Gastrocnemius medialis (tissue), 4 donors: Measurements from ENCODE around the gene PABPC3.

Experiments used
- CTCF ChIP-seq, 5 experiments: fragments of 450-650 bp in 3 of 5; fragments of 200-600 bp in 2 of 5; sonication (generic) in 2 of 5; IDR thresholded peaks in 4 of 5; conservative IDR thresholded peaks in 1 of 5; 1 replicate in 4 of 5; 2 replicates in 1 of 5; pipeline ENCODE4 v1.5.1; 2016 to 2019; ENCODE audit warnings: antibody characterized with exemption in 5 of 5, mild to moderate bottlenecking in 3 of 5, moderate library complexity in 3 of 5
- POLR2A ChIP-seq, 2 donors: fragments of 450-650 bp; IDR thresholded peaks; one replicate each; pipeline ENCODE4 v1.6.1; 2017; ENCODE audit warnings: antibody characterized with exemption in 2 of 2, mild to moderate bottlenecking in 2 of 2, moderate library complexity in 2 of 2

- no peak for TF ChIP-seq POLR2A (IDR thresholded peaks at IDR 0.05)
- no peak for TF ChIP-seq CTCF (IDR thresholded peaks at IDR 0.05 in 4 of 5, conservative IDR thresholded peaks at IDR 0.05 in 1 of 5)
Measured at GRCh38 chr13:25084096-25084495, 11.8 kb upstream of the PABPC3 start.
